Stimulated activated CD4-positive, alpha-beta T cell treated with anti-CD3 and anti-CD28 coated beads, Interleukin-4, amount 100 ng/mL, for 48 hours (primary cell): ENCODE data around the gene NXNL1.
"Not testable (repeated sequence)": the region's sequence is repeated elsewhere in the genome, so short reads cannot be mapped to it uniquely, and the experiment has no call there.

Experiments used
- DNase-seq, 2 donors: peaks; one replicate each; pipeline ENCODE4 v3.0.0-alpha.2; 2020; ENCODE audit warnings: low read depth in 2 of 2

NXNL1 gene

DNA sequence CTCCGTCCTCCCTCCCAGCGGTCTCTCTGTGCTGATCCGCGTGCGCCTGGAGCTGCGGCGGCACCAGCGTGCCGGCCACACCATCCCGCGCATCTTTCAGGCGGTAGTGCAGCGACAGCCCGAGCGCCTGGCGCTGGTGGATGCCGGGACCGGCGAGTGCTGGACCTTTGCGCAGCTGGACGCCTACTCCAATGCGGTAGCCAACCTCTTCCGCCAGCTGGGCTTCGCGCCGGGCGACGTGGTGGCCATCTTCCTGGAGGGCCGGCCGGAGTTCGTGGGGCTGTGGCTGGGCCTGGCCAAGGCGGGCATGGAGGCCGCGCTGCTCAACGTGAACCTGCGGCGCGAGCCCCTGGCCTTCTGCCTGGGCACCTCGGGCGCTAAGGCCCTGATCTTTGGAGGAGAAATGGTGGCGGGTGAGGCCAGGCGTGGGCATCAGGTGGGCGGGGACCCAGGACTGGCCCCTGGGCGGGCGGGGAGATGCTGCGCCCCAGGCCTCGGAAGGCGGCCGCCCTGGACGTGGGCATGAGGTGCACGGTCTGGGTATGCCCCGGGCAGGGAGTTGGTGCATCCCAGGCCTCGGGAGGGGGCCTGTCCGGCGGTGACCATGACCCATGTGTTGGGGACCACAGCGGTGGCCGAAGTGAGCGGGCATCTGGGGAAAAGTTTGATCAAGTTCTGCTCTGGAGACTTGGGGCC, 26.0 kb upstream of the NXNL1 start:
- no peak for DNase-seq

DNA sequence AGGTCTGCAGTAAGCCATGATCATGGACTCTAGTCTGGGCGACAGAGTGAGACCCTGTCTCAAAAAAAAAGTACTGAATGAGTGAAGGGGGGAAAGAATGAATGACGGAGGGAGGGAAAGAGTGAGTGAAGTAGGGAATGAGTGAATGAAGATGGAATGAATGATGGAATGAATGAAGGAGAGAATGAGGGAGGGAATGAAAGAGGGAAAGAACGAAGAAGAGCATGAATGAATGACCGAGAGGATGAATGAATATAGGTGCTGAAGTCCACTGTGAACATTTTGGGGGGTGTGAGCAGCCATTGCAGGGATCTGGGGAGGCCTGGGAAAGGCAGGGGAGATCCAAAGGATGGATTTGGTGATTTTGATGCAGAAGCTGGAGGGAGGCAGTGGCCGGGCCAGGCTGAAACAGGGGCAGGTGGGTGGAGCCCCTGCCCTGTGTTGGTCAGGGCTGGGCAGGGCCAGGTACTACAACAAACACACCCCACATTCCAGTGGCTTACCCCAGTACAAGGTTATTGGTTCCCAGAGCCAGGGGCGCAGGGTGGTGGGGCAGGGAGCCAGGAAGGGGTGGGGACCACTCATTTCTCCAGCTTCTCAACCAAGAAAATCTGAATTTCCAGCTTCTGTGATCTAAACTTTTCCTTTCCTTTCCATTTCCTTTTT, 23.9 kb upstream of the NXNL1 start:
- no peak for DNase-seq

DNA sequence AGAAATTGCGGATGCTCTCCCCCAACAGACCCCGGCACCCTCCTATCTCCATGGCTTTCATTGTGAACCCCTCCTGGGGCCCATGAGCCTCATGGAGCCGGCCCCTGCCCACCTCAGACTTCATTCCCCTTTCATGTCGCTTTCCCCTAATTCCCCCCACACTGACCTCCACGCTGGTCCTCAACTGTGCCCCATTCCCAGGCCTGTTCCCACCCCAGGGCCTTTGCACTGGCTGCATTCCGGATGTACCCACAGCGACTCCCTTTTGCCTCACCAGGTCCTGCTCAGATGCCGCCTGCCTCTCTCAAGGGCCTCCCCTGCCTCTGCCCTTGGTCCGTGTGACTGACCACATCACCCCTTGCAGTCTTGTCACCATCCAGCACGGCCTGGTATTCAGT, 22.9 kb upstream of the NXNL1 start:
- DNase-seq: no peak

DNA sequence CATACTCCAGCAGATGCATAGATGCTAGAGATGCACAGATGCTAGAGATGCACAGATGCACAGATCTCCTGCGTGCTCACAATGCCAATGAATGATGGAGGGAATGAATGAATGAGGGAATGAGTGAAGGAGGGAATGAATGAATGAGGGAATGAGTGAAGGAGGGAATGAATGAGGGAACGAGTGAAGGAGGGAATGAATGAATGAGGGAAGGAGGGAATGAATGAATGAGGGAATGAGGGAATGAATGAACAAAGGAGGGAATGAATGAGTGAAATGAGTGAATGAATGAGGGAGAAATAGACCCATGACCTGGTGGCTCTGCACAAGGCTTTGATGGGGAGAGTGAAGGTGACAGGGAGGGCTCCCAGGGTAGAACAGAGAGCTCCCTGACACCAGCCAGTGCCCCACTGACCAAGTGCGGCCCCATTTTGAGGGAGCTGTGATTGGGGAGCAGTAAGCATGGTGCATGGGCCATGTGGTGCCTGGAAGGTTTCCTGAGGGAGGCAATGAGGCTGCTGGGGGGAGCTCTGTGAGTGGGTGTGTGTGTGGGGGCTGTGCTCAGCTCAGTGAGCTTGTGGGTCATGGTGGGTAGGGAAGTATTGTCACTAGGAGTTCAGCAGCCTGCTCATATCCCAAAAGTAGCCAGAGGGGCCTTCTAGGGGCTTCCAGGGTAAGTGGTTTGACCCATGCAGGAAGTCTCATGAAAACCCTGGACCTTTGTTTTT, 22.3 kb upstream of the NXNL1 start:
- DNase-seq: no peak

DNA sequence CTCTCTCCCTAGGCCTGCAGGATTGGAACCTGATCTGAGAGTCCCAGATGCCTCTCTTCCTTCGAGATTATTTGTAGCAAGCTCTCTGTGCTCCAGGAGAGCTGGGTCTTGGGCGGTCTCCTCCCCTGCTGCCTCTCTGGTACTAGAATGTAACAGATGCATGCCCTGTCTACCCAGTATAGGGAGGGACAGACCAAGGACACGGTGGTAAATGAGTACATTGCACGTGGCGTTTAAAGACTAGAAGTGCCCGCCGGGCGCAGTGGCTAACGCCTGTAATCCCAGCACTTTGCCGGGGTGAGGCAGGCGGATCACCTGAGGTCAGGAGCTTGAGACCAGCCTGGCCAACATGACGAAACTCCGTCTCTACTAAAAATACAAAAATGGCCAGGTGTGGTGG, 21.3 kb upstream of the NXNL1 start:
- DNase-seq: no peak

DNA sequence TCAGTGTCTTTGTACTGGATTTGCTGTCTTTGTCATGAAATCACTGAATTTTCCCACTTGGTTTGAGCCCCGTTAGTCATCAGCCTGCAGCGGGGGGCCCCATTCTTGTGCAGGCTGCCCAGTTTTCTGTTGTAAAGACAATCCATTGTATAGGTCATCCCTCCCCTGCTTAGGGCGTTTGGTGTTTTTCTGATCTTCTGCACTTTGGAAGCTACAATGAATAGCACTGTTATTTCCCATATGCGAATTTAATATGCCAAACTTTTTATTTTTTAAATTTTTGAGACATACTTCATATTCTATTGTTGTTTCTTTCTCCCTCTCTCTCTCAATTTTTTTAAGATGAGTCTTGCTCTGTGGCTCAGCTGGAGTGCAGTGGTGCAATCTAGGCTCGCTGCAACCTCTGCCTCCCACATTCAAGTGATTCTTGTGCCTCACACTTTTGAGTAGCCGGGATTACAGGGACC, 18.6 kb upstream of the NXNL1 start:
- no peak for DNase-seq

DNA sequence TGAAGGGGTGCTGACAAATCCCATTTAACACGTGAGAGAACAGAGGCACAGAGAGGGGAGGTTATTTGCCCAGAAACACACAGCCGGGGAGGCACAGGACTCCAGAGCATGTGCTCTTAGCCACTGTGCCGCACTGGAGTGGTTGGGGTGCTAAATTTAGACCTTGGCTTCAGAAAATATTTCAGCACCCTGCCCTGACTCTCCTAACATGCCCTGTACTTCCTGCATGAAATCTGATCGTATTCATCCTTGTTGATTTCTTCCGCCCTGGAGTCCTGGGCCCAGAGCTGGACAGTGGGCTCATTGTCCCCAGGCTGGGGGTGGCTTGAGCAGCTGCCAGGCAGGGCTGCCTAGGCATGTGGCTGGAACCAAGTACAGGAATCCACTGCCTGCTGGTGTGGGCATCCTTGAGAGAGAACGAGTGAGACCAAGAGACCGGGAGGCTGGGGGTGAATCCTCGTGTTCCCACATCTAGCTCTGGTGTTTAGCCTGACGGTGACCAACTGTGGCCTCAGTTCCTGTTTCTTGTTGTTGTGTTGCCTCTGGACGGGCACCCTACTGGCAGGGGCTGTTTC, 14.9 kb upstream of the NXNL1 start:
- no peak for DNase-seq

DNA sequence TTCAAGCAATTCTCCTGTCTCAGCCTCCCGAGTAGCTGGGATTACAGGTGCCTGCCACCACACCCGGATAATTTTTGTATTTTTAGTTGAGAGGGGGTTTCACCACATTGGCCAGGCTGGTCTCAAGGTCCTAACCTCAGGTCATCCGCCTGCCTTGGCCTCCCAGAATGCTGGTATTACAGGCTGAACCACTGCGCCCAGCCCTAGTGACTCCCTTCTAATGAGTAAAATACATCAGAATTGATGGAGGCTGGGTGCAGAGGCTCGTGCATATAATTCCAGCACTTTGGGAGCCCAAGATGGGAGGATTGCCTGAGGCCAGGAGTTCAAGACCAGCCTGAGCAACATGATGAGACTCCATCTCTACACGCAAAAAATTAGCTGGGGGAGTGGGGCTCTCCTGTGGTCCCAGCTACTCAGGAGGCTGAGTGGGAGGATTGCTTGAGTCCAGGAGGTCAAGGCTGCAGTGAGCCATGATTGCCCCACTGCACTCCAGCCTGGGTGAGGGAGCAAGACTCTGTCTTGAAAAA, 14.3 kb upstream of the NXNL1 start:
- DNase-seq: not testable (repeated sequence)

DNA sequence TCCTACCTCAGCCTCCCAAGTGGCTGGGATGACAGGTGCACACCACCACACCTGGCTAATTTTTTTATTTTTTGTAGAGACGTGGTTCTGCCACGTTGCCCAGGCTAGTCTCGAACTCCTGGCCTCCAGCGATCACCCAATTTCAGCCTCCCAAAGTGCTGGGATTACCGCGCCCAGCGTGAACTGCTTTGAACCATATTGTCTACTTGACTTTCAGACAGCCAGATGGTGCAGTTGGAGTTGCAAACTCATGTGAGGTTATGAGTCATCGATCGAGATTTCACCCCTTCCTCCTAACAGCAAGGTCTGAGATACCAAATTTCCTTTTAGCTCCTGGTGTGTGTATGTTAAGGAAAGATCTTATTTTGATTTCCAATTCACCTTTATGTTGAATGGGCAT, 12.3 kb upstream of the NXNL1 start:
- DNase-seq: no peak

DNA sequence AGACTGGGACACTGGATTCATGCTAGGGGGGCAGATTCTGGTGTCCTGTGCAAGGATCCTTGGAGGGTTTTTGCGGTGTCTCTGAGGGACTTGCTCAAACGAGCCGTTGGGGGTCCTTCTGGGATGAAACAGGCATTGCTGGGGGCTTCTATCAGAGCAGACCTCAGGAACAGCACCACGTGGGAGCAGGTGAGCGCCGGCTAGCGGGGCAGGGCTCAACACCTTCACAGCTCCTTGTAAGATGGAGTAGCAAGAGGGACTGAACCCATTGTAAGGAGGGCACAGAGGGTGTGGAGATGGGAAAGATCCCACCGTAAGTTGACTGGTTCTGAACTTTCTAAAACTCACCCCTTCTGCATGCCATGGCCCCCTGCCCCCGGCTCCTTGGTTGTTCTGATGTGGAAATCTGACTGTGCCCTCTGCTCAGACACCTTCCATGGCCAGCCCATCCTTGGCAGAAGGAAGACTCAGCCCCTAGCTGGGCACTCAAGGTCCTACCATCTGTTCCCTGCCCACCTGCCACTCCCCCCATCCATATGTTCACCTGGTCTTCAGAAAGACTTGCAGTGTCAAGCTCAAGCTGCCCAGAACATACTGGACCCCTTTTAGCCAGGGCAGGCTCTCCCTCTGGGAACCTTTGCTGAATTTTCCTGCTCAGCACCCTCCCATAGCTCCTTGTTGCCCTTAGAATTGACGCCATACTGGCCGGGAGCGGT, 10.8 kb upstream of the NXNL1 start:
- DNase-seq: no peak

DNA sequence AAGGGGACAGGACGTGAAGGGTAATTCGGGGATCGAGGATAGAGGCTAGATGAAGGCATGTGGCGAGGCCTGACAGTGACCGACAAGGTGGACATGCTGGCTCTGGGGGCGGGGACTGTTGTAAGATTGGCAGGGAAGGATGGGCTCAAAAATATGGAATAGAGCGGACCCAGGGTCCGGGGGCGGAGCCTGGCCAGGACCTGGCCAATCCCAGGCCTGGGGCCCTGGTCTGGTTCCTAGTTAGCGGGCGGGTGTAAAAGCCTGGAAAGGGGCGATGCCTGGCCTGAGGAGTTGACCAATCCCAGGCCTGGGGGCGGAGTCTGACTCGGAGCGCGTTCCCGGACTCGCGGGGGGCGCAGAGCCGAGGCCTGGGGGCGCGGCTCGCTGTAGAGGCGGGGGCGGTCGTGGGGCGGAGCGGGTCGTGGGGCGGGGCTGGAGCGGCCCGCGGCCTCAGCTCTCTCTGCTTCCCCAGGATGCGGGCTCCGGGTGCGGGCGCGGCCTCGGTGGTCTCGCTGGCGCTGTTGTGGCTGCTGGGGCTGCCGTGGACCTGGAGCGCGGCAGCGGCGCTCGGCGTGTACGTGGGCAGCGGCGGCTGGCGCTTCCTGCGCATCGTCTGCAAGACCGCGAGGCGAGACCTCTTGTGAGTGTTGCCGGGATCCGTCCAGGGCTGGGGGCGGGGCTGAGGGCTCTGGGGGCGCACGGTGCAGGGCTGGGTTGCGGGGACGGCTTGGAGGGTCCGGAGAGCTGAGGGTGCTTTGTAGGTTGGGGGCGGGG, 9.5 kb upstream of the NXNL1 start, which contains the start of gene SLC27A1:
TSS of gene SLC27A1 (plus strand) at position 457 of the 774 bp plus-strand sequence. CDS start at position 474, 17 bp downstream.
- DNase-seq: peak; percentile 77 to 88

DNA sequence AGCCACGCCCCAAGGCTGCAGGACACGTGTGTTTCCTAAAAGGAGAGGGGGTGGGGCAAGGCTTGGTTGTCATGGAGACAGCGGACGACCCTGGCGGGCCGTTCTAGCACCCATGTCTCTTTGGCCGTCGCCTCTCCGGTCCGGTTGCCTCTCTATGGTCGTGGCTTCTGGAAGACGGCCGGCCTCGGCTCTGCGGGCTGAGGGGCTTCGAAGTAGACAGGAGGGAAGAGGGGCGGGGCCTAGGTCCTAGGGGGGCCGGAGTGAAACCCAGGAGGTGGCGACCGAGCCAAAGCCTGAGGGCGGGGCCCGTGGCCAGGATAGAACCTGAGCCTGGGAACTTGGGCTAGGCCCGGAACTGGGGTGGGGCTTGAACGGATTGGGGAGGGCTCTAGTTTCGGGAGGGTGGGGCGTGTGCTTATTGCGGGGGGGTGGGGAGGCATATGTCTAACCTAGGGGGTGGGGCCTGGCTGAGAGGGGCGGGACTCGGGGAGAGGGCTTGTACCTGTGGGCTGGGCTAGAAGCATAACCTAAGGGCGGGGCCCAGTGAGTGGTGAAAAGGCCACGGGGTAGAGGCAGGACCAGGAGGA, 8.8 kb upstream of the NXNL1 start:
- DNase-seq: peak; percentile 88 to 91

DNA sequence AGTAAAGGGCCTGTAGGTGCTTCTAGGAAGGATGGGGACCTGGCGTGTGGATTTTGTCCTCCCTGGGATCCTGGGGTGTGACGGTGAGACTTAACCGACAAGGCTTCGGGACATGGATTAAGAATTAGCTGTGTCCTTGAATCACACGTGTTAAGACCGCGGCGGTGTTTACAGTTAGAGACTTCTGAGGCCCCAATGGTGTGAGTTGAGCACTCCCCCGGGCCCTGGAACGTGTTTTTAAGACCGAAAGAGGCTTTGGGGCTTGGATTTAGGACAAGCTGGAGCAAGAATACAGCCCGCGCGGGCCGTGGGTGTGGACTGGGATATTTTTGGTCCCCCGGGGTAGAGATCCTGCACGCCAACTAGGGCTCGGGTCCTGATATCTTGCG, 8.4 kb upstream of the NXNL1 start:
- no peak for DNase-seq

DNA sequence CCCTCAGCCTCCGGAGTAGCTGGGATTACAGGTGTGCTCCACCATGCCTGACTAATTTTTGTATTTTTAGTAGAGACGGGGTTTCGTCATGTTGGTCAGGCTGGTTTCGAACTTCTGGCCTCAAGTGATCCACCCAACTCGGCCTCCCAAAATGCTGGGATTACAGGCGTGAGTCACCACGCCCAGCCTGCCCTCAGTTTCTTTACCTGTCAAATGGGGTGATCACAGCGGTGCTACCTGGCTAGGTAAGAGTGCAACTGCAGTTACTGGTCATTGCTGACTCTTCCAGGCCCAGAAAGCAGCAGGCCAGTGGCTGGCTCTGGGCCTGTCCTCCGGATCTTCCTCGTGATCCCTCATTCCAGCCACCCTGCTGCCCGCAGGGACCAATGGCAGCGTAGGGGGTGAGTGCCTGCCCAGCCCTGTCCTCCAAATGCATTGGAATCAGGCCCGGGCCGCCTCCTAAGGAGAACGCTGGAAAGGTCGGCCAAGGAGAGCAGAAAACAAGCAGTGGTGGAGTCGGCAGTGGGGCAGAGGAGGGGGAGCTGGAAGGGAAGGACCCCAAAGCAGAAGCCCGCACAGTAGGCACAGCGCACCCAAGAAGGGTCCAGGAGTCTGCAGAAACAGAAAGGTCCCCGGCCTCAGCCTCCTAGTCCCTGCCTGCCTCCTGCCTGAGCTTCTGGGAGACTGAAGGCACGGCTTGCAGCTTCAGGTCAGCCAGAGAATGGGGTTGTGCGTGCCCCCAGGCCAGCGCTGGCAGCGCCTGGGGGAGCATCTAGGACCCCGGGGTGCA, 7.8 kb upstream of the NXNL1 start:
- no peak for DNase-seq

DNA sequence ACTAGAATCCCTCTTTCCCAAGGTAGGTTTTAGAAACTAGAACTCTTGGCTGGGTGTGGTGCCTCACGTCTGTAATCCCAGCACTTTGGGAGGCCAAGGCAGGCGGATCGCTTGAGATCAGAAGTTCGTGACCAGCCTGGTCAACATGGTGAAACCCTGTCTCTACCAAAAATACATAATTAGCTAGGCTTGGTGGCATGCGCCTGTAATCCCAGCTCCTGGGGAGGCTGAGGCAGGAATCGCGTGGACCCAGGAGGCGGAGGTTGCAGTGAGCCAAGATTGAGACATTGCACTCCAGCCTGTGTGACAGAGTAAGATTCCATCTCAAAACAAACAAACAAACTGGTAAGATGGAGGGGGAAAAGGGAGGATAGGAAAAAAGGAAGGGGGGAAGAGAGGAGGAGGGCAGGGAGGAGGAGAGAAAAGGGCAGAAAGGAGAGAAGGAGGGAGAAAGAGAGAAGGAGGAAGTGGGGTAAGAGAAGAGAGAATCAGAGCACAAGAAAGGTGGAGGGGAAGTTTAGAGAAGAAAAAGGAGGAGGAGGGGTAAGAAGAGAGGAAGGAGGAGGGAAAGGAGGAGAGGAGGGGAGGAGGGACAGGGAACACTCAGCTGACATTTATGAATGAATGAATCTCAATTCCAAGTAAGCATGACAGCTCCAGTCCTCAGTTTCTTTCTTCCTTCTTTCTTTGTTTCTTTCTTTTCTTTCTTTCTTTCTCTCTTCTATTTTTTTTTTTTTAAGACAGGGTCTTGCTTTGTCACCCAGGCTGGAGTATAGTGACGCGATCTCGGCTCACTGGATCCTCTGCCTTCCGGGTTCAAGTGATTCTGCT, 7.0 kb upstream of the NXNL1 start:
- DNase-seq: no peak

DNA sequence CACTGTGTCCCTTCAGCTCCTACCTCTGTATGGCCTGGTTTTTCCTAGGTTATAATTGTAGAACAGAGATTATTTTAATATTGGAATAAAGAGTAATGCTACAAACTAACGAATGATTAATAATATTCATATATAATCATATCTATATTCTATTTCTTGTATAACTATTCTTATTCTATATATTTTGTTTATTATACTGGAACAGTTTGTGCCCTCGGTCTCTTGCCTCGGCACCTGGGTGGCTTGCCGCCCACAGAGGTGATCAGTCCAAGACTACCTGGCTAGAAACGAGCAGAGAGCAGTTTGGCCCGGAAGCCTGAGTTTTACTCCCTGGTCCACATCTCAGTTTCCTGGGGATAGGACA, 5.7 kb upstream of the NXNL1 start:
- DNase-seq: no peak

DNA sequence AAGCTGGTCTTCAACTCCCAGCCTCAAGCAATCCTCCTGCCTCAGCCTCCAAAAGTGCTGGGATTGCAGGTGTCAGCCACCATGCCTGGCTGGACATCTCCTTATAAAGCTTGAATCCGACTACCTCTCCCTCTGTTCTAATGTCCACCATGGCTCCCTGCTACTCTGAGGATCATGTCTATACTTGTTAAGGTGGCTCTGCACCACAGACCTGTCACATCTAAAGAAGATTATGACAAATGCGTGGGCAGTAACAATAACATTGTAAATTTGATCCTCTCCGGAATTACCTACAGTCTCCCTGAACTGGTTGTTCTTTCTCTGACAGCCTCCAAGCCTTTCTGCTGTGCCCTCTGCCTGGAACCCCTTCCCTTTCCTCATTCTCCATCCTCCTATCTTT, 1.8 kb downstream of the NXNL1 start:
- no peak for DNase-seq

DNA sequence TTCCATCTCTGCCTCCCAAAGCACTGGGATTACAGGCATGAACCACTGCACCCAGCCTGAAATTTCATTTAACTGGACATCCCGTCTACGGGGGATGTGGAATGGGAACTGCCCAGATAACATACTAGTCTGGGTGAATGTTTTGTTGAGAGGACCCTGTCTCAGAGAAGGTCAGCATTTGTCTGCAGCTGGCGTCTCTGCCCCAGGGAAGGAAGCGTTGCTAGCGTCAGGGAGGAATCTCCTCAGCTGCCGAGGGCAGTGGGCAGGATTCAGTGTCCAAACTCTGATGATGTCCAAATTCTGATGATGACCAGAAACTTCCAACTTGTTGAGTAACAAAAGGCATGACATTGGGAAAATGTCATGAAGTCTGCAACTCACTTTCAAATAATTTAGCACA, 3.1 kb downstream of the NXNL1 start:
- no peak for DNase-seq

DNA sequence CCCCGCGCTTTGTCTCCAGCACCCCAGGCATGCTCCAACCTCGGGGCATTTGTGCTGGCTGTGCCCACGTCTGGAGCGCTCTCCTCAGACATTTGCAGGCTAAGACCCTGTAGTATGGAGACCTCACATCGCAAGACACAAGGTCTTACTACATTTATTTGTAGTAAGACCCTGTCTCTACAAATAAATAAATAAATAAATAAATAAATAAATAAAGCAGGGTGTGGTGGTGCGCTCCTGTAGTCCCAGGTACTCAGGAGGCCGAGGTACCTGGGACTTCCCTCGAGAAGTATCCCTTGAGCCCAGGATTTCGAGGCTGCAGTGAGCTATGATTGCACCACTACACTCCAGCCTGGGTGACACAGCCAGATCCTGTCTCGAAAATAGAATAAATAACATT, 4.6 kb downstream of the NXNL1 start:
- no peak for DNase-seq
